Measurements from ENCODE around the gene RPH3AL.
"Not testable (repeated sequence)": the region's sequence is repeated elsewhere in the genome, so short reads cannot be mapped to it uniquely, and the experiment has no call there.

Gene RPH3AL

GRCh38 chr17:325270-326009 lies 27.2 kb downstream of the RPH3AL start:
- DNase-seq (no peak), ATAC-seq (no peak)
- Mint-ChIP-seq H3K4me3 (no peak overlapping the region), H3K27me3 (no peaks in the 10 kb centered on the region), H3K9me3 (no peaks in the 10 kb centered on the region), H3K4me1 (peaks cover 6% of the 10 kb centered on the region), H3K27ac (peak overlapping the region in 1 of 2 donors; percentile 56)

GRCh38 chr17:323721-324571 lies 28.7 kb downstream of the RPH3AL start:
- H3K4me3 Mint-ChIP-seq = no peak overlapping the region
- ATAC-seq = no peak
- H3K4me1 Mint-ChIP-seq = no peaks in the 10 kb centered on the region
- DNase-seq = no peak
- no peaks in the 10 kb centered on the region for H3K9me3 Mint-ChIP-seq
- no peak overlapping the region for H3K27ac Mint-ChIP-seq
- no peaks in the 10 kb centered on the region for H3K27me3 Mint-ChIP-seq

GRCh38 chr17:323181-323580 lies 29.4 kb downstream of the RPH3AL start:
- no peak overlapping the region for H3K4me3 Mint-ChIP-seq
- no peaks in the 10 kb centered on the region for H3K4me1 Mint-ChIP-seq
- H3K27me3 Mint-ChIP-seq = no peaks in the 10 kb centered on the region
- peaks cover 0 to under 1% of the 10 kb centered on the region in 2 donors for H3K9me3 Mint-ChIP-seq
- DNase-seq = no peak
- H3K27ac Mint-ChIP-seq = peak overlapping the region in 1 of 2 donors; percentile 7
- ATAC-seq = no peak

- ATAC-seq = no peak
- Mint-ChIP-seq H3K27me3 (no peaks in the 10 kb centered on the region), H3K4me1 (no peaks in the 10 kb centered on the region), H3K27ac (no peak overlapping the region), H3K9me3 (peaks cover 0 to 10% of the 10 kb centered on the region in 2 donors), H3K4me3 (no peak overlapping the region)
- DNase-seq = no peak
Measured at GRCh38 chr17:322006-322780, 30.4 kb downstream of the RPH3AL start.

GRCh38 chr17:321386-321941 lies 31.1 kb downstream of the RPH3AL start:
- Mint-ChIP-seq H3K27ac (no peak overlapping the region), H3K27me3 (no peaks in the 10 kb centered on the region), H3K9me3 (peaks cover 0 to 17% of the 10 kb centered on the region in 2 donors), H3K4me3 (no peak overlapping the region), H3K4me1 (no peaks in the 10 kb centered on the region)
- ATAC-seq (no peak), DNase-seq (no peak)

GRCh38 chr17:320809-321385 lies 31.7 kb downstream of the RPH3AL start:
- no peaks in the 10 kb centered on the region for H3K27me3 Mint-ChIP-seq
- no peak for ATAC-seq
- no peak overlapping the region for H3K4me3 Mint-ChIP-seq
- DNase-seq = no peak
- H3K4me1 Mint-ChIP-seq = no peaks in the 10 kb centered on the region
- peaks cover 3 to 23% of the 10 kb centered on the region in 2 donors for H3K9me3 Mint-ChIP-seq
- H3K27ac Mint-ChIP-seq = peak overlapping the region in 1 of 2 donors; percentile 43

GRCh38 chr17:320139-320538 lies 32.5 kb downstream of the RPH3AL start:
- ATAC-seq (no peak), DNase-seq (no peak)
- Mint-ChIP-seq H3K4me1 (no peaks in the 10 kb centered on the region), H3K27ac (no peak overlapping the region), H3K4me3 (no peak overlapping the region), H3K27me3 (no peaks in the 10 kb centered on the region), H3K9me3 (peaks cover 10 to 31% of the 10 kb centered on the region in 2 donors)

GRCh38 chr17:319266-319665 lies 33.3 kb downstream of the RPH3AL start:
- Mint-ChIP-seq H3K27me3 (no peaks in the 10 kb centered on the region), H3K27ac (no peak overlapping the region), H3K4me3 (no peak overlapping the region), H3K9me3 (peaks cover 15 to 39% of the 10 kb centered on the region in 2 donors), H3K4me1 (no peaks in the 10 kb centered on the region)
- no peak for DNase-seq
- ATAC-seq = no peak

- not testable (repeated sequence) for H3K27me3 Mint-ChIP-seq, ATAC-seq, H3K27ac Mint-ChIP-seq, H3K4me3 Mint-ChIP-seq, H3K4me1 Mint-ChIP-seq, DNase-seq
- peaks cover 15 to 40% of the 10 kb centered on the region in 2 donors for H3K9me3 Mint-ChIP-seq
Measured at GRCh38 chr17:317070-317469, 35.5 kb downstream of the RPH3AL start.

- not testable (repeated sequence) for H3K27me3 Mint-ChIP-seq, H3K27ac Mint-ChIP-seq, ATAC-seq, H3K4me3 Mint-ChIP-seq, H3K4me1 Mint-ChIP-seq, DNase-seq
- H3K9me3 Mint-ChIP-seq = peaks cover 15 to 40% of the 10 kb centered on the region in 2 donors
Measured at GRCh38 chr17:315399-315798, 37.2 kb downstream of the RPH3AL start.

- H3K4me1 Mint-ChIP-seq, DNase-seq, H3K27me3 Mint-ChIP-seq, H3K4me3 Mint-ChIP-seq, ATAC-seq, H3K27ac Mint-ChIP-seq: not testable (repeated sequence)
- H3K9me3 Mint-ChIP-seq = peaks cover 15 to 40% of the 10 kb centered on the region in 2 donors
Measured at GRCh38 chr17:314614-314944, 38.0 kb downstream of the RPH3AL start.

GRCh38 chr17:313911-314613 lies 38.5 kb downstream of the RPH3AL start:
- H3K9me3 Mint-ChIP-seq = peaks cover 15 to 40% of the 10 kb centered on the region in 2 donors
- no peaks in the 10 kb centered on the region for H3K4me1 Mint-ChIP-seq
- DNase-seq (no peak), ATAC-seq (no peak)
- H3K27ac Mint-ChIP-seq = no peak overlapping the region
- no peaks in the 10 kb centered on the region for H3K27me3 Mint-ChIP-seq
- no peak overlapping the region for H3K4me3 Mint-ChIP-seq

- ATAC-seq (no peak), DNase-seq (no peak)
- no peak overlapping the region for H3K27ac Mint-ChIP-seq
Measured at GRCh38 chr17:313231-313630, 39.4 kb downstream of the RPH3AL start.

GRCh38 chr17:312476-313148 lies 40.0 kb downstream of the RPH3AL start:
- Mint-ChIP-seq H3K4me1 (no peaks in the 10 kb centered on the region), H3K4me3 (no peak overlapping the region), H3K9me3 (peaks cover 15 to 34% of the 10 kb centered on the region in 2 donors), H3K27me3 (no peaks in the 10 kb centered on the region), H3K27ac (no peak overlapping the region)
- ATAC-seq (no peak), DNase-seq (no peak)

More at GRCh38 chr17:313231-313630, 39.4 kb downstream of the RPH3AL start:
- H3K27me3 Mint-ChIP-seq = no peaks in the 10 kb centered on the region
- H3K9me3 Mint-ChIP-seq = peaks cover 15 to 40% of the 10 kb centered on the region in 2 donors
- H3K4me1 Mint-ChIP-seq = no peaks in the 10 kb centered on the region
- H3K4me3 Mint-ChIP-seq = no peak overlapping the region

All from stimulated activated naive CD8-positive, alpha-beta T cell treated with anti-CD3 and anti-CD28 coated beads, Interleukin-15, amount 100 ng/mL, for 72 hours (primary cell).